ENCODE measurements around the gene AQP3. TPM values are rescaled to one million over a fixed set of nuclear protein-coding genes. Genes with fewer than 3 reads are reported as not detected.

Gene AQP3
- total and polyA plus RNA-seq, 9 of the 15 experiments (the other 6 are each of a cell fraction or from before 2014, with no cell fraction given): 4.2 to 31.5 (median 17.6) TPM

DNA sequence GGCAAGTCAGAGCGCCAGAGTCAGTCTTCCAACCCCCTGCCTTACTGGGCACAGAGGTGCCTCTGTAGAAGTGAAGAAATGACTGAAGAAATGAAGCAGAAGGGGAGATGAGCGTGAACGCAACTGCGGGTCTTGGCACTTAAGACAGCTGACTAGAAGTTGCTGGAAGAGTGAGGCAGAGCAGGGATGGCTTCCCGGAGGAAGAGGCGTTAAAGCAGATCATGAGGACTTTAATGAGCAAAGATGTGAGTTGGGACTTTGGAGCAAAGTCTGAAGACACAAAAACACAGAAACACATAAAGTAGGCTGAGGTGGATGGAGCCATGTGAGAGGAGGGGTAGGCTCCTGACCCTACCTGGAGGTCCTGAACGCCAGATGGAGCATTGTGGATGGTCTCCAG is 7.2 kb downstream of the AQP3 start:
- Histone ChIP-seq H3K4me2 (ENCODE audit: insufficient read depth, low read length) (no peak overlapping the region), H2AFZ (ENCODE audit: low read depth, low read length) (no peak overlapping the region), H3K79me2 (ENCODE audit: control insufficient read depth, insufficient read depth, low read length) (peaks cover 12% of the 10 kb centered on the region), H3K27me3 (ENCODE audit: control insufficient read depth in 2 of 2, insufficient read depth in 2 of 2, low read length in 2 of 2) (no peaks in the 10 kb centered on the region), H3K4me3 (no peak overlapping the region), H4K20me1 (replicated peaks; ENCODE audit: control insufficient read depth, insufficient read depth, low read length) (no peaks in the 10 kb centered on the region), H3K9ac (ENCODE audit: insufficient read depth in 1 of 2, low read depth in 2 of 2, low read length in 2 of 2) (no peak overlapping the region), H3K4me1 (replicated peaks in 1 of 2; ENCODE audit: control insufficient read depth in 2 of 2, insufficient read depth in 2 of 2, low read length in 2 of 2) (peaks cover 40 to 60% of the 10 kb centered on the region in 2 experiments), H3K9me1 (ENCODE audit: control insufficient read depth, insufficient read depth, low read length) (no peaks in the 10 kb centered on the region), H3K9me3 (replicated peaks; ENCODE audit: control insufficient read depth, insufficient read depth, low read depth, low read length) (no peaks in the 10 kb centered on the region), H3K36me3 (ENCODE audit: control insufficient read depth, insufficient read depth, low read length) (peaks cover 12% of the 10 kb centered on the region; the same call in 1 of the 3 replicates), H3K27ac (ENCODE audit: extremely low read depth, low read depth, low read length) (no peak overlapping the region)
- TF ChIP-seq FUS (optimal IDR thresholded peaks at IDR 0.05; ENCODE audit: low read depth, low read length) (no peak), ZFP36 (IDR thresholded peaks at IDR 0.05; ENCODE audit: low read depth, low read length, partially characterized antibody) (peak; percentile 80), KDM2B (CRISPR knock-in tag; IDR thresholded peaks at IDR 0.05) (no peak), ZNF24 (IDR thresholded peaks at IDR 0.05) (peak; percentile 26; the same call in 1 of the 2 replicates), ZNF398 (CRISPR knock-in tag; IDR thresholded peaks at IDR 0.05) (no peak)
- intact Hi-C loops (cut with micrococcal nuclease): no loop called here
- no peak for ATAC-seq
- in situ Hi-C loops (cut with MboI): no loop called here
- no TSS peak for BruUV-seq (replicated peaks)
- DNase-seq (ENCODE audit: extremely low read depth in 1 of 4, low spot score in 3 of 4): no peak
- whole genome bisulfite sequencing (ENCODE audit: insufficient coverage, low coverage, missing lambda C conversion rate): 83% methylated on average over 5 of the region's 7 CpGs
- POLR2A ChIA-PET: interaction anchor here (1.2 kb wide), 1 partner anchor 13 kb away, joined by 3 read pairs; no protein-coding TSS in a partner anchor
- CTCF ChIA-PET (ENCODE audit: low intra/inter-chr PET ratio): no interaction called here
- FAIRE-seq: no peak

Measured in K562 (cell line).